Measurements from ENCODE around the gene CENPF. TPM values are rescaled to one million over a fixed set of nuclear protein-coding genes. Genes with fewer than 3 reads are reported as not detected.

The CENPF gene
- total and polyA plus RNA-seq, 9 of the 15 experiments (the other 6 are each of a cell fraction or from before 2014, with no cell fraction given), result 50.6 to 180 (median 98.3) TPM

GRCh38 chr1:214615109-214615508, 12.1 kb downstream of the CENPF start (continued):
- no peak for TF ChIP-seq GTF3C2 (IDR thresholded peaks at IDR 0.05; ENCODE audit: borderline replicate concordance, extremely low read depth, insufficient read length)
- no peak for TF ChIP-seq E2F8 (IDR thresholded peaks at IDR 0.05; ENCODE audit: low read depth, partially characterized antibody)
- TF ChIP-seq SIX5 (IDR thresholded peaks at IDR 0.05; ENCODE audit: borderline replicate concordance in 1 of 2, insufficient read depth in 1 of 2, low read depth in 1 of 2, low read length in 2 of 2), result no peak
- no peak for TF ChIP-seq SAP30 (IDR thresholded peaks at IDR 0.05; ENCODE audit: borderline replicate concordance, insufficient read depth, low read depth, low read length, poor library complexity, severe bottlenecking)
- TF ChIP-seq THRB (CRISPR knock-in tag; conservative IDR thresholded peaks at IDR 0.05), result no peak
- TF ChIP-seq TRIM28 (IDR thresholded peaks at IDR 0.05), result no peak
- TF ChIP-seq RBFOX2 (IDR thresholded peaks at IDR 0.05; ENCODE audit: low read depth, low read length), result no peak
- TF ChIP-seq, protein P1, sequence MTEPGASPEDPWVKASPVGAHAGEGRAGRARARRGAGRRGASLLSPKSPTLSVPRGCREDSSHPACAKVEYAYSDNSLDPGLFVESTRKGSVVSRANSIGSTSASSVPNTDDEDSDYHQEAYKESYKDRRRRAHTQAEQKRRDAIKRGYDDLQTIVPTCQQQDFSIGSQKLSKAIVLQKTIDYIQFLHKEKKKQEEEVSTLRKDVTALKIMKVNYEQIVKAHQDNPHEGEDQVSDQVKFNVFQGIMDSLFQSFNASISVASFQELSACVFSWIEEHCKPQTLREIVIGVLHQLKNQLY (CRISPR knock-in tag; conservative IDR thresholded peaks at IDR 0.05), result no peak
- no peak for TF ChIP-seq HOMEZ (CRISPR knock-in tag; IDR thresholded peaks at IDR 0.05)
- TF ChIP-seq NCOR1 (IDR thresholded peaks at IDR 0.05), result no peak
- no peak for TF ChIP-seq KLF16 (IDR thresholded peaks at IDR 0.05)
